Measurements from ENCODE around the gene DHX58.

- TF ChIP-seq CTCF (IDR thresholded peaks at IDR 0.05) (no peak), POLR2A (IDR thresholded peaks at IDR 0.05) (no peak)
Observed at GRCh38 chr17:42155614-42156045, 43.1 kb upstream of the DHX58 start.
